Bronchial epithelial cell (primary cell): ENCODE data around the gene DNAH1. TPM values are rescaled to one million over a fixed set of nuclear protein-coding genes. Genes with fewer than 3 reads are reported as not detected.

Experiments
- DNase-seq: peaks from one replicate; pipeline ENCODE4 v3.0.0-alpha.2; 2010; ENCODE audit warnings: low read depth
- FAIRE-seq: peaks from 2 replicates; lab custom pipeline; 2011; peaks lifted over from hg19 to GRCh38; lab: Jason Lieb, UNC
- H3K27me3 ChIP-seq: 2 replicates; pipeline ENCODE4 v1.5.1; 2011; ENCODE audit warnings: low read length; ENCODE audit not compliant: control insufficient read depth, insufficient read depth
- H3K36me3 ChIP-seq: 2 replicates; pipeline ENCODE4 v1.5.1; 2011; ENCODE audit warnings: low read length; ENCODE audit not compliant: control insufficient read depth, insufficient read depth
- H3K4me3 ChIP-seq: 2 replicates; pipeline ENCODE4 v1.5.1; 2011; ENCODE audit warnings: mild to moderate bottlenecking, low read depth, low read length, control low read depth
- CTCF ChIP-seq: IDR thresholded peaks from 2 replicates; pipeline ENCODE4 v1.5.1; 2011; ENCODE audit warnings: mild to moderate bottlenecking, moderate library complexity, low read length, control low read depth, inconsistent platforms; ENCODE audit not compliant: insufficient read depth, severe bottlenecking
- total RNA-seq: library from RNA; depleted of rRNA; stranded (reverse); fragments of >200 nt; gene quantifications from 2 replicates; pipeline ENCODE4 v1.2.1, GENCODE V29; 2014

The DNAH1 gene
- total RNA-seq, 1 donor from 2014 or later: 0.79 TPM

- FAIRE-seq: no peak
- DNase-seq: no peak
- H3K36me3 ChIP-seq: peaks cover 41% of the 10 kb centered on the region
- no peak overlapping the region for H3K4me3 ChIP-seq
- H3K27me3 ChIP-seq: no peaks in the 10 kb centered on the region
- TF ChIP-seq CTCF: no peak
Measured at GRCh38 chr3:52405066-52405465, 88.9 kb downstream of the DNAH1 start.

- peaks cover 41% of the 10 kb centered on the region for H3K36me3 ChIP-seq
- no peaks in the 10 kb centered on the region for H3K27me3 ChIP-seq
- no peak for FAIRE-seq
- no peak for TF ChIP-seq CTCF
- peak overlapping the region; percentile 1 for H3K4me3 ChIP-seq
- peak; percentile 64 for DNase-seq
Measured at GRCh38 chr3:52405601-52406110, 89.5 kb downstream of the DNAH1 start.

- no peak for TF ChIP-seq CTCF
- Histone ChIP-seq H3K36me3 (peaks cover 39% of the 10 kb centered on the region), H3K4me3 (no peak overlapping the region), H3K27me3 (no peaks in the 10 kb centered on the region)
- DNase-seq (peak; percentile 98), FAIRE-seq (peak; percentile 87)
Measured at GRCh38 chr3:52406231-52406661, 90.1 kb downstream of the DNAH1 start.

GRCh38 chr3:52406791-52407510 lies 90.8 kb downstream of the DNAH1 start:
- Histone ChIP-seq H3K36me3 (peaks cover 34% of the 10 kb centered on the region), H3K4me3 (no peak overlapping the region), H3K27me3 (no peaks in the 10 kb centered on the region)
- DNase-seq (no peak), FAIRE-seq (no peak)
- no peak for TF ChIP-seq CTCF

- TF ChIP-seq CTCF: no peak
- H3K4me3 ChIP-seq: no peak overlapping the region
- H3K27me3 ChIP-seq: no peaks in the 10 kb centered on the region
- H3K36me3 ChIP-seq: peaks cover 27% of the 10 kb centered on the region
- FAIRE-seq: no peak
- no peak for DNase-seq
Measured at GRCh38 chr3:52407779-52408178, 91.7 kb downstream of the DNAH1 start.
